ENCODE data around the gene MIA3.
"Not testable (repeated sequence)": the region's sequence is repeated elsewhere in the genome, so short reads cannot be mapped to it uniquely, and the experiment has no call there.

MIA3 gene

DNA sequence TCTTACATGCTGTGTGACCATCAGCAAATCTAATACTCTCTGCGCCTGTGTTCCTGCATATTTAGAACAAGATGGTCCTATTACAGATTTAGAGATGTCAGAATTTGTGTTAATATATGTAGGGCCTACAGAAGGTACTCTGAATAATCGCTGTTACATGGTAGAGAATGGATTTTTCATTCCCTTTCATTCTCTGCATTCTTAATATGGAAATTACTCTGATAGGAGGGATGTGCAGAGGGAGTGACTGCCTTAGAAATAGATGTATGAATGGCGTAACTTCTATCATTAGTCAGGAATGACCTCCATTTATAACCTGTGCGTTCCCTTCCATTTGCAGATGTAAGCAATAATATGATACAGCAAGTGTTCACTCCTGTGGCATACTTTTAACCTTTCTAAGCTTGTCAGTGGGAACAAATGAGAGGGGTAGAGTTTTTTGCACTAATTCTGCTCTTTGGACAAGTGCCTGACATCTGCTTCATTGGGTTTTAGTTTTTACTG, 45.6 kb downstream of the MIA3 start:
- no peak for DNase-seq (ENCODE audit: low read depth)

DNA sequence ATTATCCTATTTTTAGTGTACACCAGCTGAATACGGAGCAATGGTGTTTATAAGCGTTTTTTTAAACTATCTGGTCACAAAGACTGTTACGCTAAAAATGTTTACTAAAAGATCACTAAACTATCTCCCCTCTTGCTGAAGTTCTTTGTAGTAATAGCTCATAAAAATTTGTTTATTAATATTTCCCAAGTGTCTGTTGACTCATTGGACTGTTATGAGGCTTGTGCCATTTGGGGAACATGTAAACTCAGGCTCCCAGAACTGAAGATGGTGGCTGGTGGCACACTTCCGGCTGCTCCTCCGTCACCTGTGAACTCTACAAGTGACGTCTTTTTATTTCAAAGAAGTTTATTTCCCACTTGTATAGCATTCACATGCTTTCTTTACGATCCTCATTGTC, 48.1 kb downstream of the MIA3 start:
- DNase-seq (ENCODE audit: low read depth): no peak

- not testable (repeated sequence) for DNase-seq (ENCODE audit: low read depth)
Observed at GRCh38 chr1:222668184-222668583, 50.3 kb downstream of the MIA3 start.

- not testable (repeated sequence) for DNase-seq (ENCODE audit: low read depth)
Observed at GRCh38 chr1:222669107-222669506, 51.2 kb downstream of the MIA3 start.

DNA sequence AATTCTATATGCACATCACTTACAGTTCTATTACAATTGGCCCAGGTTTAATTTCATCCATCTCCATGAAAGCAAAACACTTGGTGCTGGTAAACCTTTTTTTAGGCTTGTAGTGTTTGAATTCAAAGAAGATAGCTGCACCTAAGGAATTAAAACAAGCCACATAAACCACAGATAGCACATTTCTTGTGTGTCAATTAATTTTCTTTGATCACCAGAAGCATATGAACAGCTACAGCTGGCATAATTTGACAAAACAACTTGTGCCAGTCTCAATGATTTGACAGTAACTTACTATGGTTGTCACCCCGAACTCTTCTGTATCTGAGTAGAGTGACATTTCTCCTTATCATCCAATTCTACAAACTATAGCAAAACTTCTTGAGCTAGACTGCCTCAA, 52.2 kb downstream of the MIA3 start:
- DNase-seq (ENCODE audit: low read depth): no peak

DNA sequence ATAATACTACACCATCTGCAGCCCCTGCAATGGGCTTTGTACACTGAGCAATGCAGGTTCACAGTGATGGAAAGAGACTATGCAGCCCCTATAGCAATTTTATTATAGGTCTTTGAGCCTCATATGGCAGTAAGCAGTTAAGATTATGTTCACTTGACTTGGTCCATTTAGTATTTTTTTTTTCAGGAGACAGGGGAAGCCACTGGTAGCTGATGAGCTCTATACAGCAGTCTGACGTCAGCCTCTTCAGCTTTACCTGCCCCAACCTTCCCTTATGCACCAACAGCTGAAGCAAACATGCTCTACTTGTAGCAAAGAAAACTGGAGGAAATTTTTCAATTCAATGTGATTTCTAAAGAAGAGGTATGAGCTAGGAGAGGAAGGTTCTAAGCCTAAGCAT, 62.2 kb downstream of the MIA3 start:
- no peak for DNase-seq (ENCODE audit: low read depth)

DNA sequence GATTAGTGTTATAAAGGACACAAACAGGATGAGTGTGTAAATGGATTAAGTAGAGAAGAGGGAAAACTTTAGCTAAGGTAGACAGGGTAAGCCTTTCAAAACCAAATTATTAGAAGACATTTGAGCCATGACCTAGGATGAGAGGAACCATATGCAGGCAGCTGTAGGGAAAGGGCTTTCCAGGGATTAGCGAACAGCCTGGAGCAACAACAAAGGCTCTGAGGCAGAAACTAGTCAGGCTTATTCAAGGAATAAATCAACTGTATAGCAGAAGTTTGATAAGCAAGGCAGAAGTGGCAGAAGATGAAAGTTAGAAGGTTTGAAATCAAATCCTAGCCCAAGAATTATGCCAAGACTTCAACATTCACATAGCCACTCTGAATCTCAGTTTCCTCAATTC, 73.1 kb downstream of the MIA3 start:
- no peak for DNase-seq (ENCODE audit: low read depth)

DNA sequence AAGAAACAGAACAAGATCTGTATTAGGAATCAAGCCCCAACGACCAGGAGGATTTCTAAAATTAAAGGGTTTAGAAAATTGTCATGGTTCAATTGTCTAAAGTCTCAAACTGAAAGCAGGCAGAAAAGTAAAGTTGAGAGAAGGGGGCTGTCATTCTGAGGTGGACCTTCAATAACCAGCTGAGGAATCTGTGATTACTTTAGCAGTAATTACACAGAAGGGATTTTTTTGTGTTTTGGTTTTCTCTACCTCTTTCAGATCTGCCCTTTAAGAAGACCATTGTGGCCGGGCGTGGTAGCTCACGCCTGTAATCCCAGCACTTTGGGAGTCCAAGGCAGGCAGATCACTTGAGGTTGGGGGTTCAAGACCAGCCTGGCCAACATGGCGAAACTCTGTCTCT, 77.0 kb downstream of the MIA3 start:
- DNase-seq (ENCODE audit: low read depth): no peak

DNA sequence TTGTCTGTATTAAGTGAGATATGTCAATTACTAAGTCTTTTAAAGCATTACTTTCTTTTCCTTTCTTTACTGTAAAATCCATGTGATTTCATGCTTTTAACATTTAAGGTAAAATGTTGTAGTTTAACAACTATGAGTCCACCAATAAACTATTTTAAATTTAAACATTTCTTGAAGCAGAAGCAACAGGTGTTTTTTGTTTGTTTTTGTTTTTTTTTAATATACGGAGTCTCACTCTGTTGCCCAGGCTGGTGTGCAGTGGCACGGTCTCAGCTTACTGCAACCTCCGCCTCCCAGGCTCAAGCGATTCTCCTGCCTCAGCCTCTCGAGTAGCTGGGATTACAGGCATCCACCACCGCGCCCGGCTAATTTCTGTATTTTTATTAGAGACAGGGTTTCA, 78.8 kb downstream of the MIA3 start:
- no peak for DNase-seq (ENCODE audit: low read depth)

DNA sequence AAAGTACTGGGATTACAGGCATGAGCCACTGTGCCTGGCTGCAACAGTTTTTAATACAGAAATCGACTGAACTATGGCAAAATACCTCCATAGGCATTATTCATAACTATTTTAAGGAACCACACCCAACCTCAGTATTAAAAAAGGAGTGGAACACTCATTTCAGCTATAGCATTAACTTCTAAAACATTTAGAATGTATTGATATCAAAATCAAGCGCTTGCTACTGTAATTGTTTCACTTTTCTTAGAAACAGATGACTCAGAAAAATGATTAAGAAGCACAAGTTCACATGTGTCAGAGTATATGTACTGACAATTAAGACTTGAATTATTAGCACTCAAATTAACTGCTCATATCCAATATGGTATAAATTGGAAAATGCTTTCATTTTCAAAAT, 79.3 kb downstream of the MIA3 start:
- no peak for DNase-seq (ENCODE audit: low read depth)

DNA sequence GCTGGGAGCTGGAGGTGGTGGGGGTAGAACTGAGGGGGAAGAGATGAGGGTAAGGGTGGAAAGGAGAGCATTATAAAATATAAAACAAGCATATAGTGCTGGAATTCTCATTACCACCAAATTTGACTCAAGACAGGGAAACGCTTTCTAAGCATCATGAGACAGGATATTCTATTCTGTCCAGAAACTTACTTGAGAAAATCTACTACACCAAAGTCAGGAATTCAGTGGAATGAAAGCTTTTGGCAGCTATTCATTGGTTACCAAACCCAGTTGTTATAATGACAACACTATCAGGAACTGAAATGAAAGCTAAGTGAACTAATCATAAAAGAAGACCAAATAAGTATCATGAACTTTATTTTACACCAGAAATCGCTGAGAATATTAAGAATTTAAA, 79.9 kb downstream of the MIA3 start:
- DNase-seq (ENCODE audit: low read depth): peak; percentile 16

DNA sequence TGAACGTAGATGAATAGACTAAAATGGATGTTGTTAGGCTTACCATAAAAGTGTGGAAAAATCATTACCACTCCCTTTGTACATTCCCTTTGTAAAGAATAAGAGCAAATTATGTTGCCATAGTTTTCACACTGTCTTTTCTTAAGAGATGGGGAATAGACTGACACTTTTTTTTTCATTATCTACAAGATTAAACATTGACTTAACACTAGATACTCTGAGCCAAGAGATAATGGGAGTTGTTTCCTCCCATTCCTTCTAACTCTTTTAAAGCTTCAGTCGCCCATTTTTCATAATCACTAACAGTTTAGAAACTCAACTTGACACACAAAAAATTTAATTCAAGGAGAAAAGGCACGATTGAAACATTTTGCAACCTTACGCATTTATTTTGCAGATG, 84.3 kb downstream of the MIA3 start:
- no peak for DNase-seq (ENCODE audit: low read depth)

- DNase-seq (ENCODE audit: low read depth): no peak
Observed at GRCh38 chr1:222704260-222704659, 86.4 kb downstream of the MIA3 start.

- DNase-seq (ENCODE audit: low read depth): no peak
Observed at GRCh38 chr1:222706815-222707214, 88.9 kb downstream of the MIA3 start.

DNA sequence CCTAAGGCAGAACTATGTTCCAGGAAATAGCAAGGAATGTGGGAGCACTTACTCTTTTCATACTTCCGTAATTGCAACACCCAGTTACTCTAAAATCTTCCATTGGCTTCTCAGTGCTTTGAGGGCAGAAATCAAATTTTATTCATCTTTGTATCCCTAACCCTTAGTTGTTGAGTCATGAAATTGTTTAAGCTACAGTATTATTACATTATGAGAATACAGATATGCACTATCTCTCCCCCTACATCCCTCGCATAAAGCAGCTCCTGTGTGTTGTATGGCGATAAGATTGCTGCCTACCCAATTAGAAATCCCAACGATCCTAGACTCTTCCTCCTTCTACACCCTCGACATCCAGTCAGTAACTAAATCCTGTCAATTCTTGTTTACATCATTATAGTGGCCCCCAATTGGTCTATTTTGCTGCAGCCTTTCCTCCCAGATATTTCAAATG, 91.8 kb downstream of the MIA3 start:
- no peak for DNase-seq (ENCODE audit: low read depth)

- peak; percentile 29 for DNase-seq (ENCODE audit: low read depth)
Observed at GRCh38 chr1:222711319-222712252, 93.7 kb downstream of the MIA3 start.

DNA sequence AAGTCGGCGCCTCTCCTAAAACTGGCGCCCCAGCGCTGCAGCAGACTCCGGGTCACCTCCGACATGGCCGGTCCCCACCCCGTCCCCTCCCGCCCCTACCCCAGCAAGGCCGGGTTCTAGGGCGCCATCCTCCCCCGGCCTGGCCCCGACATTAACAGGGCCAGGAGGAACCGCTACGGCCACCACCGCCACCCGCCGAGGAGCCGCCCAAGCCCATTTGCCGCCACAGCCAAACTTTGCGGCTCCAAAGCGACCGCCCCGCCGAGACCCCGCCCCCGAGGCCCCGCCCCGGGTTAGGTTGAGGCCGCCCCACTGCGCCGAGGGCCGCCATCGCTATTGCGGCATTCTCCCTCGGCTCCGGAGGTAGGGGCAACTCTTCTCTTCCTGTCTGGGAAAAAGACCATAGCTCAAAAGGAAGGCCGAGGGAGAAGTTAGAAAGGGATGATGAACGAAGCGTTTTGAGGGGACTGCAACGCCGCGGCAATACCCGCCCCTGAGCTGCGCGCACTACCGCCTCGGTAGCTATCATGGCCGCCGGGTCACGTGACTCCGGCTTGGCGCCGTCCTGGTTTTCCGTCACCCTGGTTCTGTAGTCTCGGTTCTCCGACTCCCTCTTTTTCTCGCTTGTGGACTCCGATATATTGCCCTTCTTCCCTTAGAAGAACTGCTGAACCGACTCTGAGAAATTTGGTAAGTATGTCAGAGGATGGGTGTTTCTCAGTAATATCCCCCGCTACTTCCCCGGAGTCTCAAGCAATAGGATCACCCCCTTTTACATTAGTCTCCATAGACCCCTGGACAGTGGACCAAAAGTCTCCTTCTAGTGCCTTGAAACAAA, 94.6 kb downstream of the MIA3 start, which contains the start of the genes AIDA and BROX:
TSS of gene AIDA (minus strand) at position 239 of the 838 bp plus-strand sequence. CDS start at position 65, 174 bp downstream.
TSS of gene BROX (plus strand) at position 312 of the 838 bp plus-strand sequence. CDS start 3,136 bp downstream, outside the sequence.
- peak; percentile 66 for DNase-seq (ENCODE audit: low read depth)

DNA sequence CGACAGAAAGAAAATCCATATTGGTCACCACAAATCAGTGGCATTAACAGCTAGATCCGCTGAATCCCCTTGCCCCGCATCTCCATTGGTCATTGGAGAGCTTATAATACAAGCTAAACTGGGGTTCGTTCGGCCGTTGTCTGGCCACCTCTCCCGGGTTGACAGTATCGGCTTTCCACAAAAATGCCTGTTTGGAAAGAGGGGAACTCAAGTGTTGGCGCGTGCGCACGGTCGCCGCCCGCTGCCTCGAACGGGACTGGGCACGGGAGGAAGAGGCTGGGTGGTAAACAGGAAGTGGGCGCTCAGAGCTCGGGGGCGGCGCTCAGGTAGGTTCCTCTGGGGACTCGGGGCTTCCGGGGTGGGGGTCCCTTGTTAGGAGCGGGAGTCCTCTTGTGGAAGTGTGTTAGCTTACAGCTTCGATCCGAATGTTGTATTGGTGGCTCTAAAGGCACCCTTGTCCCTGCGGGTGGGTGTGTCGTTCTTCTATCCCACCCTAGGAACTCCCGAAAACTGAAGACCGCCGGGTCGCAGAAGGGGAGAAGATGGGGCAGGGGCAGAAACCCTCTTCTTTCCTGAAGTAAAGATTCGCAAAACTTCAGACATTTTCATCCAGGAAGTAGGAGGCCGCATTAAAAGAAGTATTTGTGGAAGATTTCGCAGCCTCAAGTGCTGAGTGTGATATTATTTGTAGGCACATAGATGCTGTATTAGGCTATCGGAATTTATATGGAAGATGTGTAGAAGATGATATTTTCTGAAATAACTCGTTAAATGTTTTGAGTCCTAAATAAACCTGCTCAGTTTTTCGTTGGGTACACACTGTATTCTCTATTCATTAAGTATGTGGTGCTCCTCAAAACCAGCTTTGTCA, 95.4 kb downstream of the MIA3 start:
- DNase-seq (ENCODE audit: low read depth): peak; percentile 90

GRCh38 chr1:222716393-222716792, 98.5 kb downstream of the MIA3 start:
- no peak for DNase-seq (ENCODE audit: low read depth)

Data from GM04504 (cell line).